KMS-11 (cell line): ENCODE measurements around the gene EVC.

ENCODE experiments used
- H2AFZ ChIP-seq: fragments of 200-600 bp; sonication (generic); 2 replicates; pipeline ENCODE4 v1.6.1; 2016; ENCODE audit warnings: antibody characterized with exemption, mixed run types, low read depth
- H3K27ac ChIP-seq: fragments of 200-600 bp; sonication (generic); 2 replicates; pipeline ENCODE4 v1.6.1; 2016; ENCODE audit warnings: mild to moderate bottlenecking, mixed run types
- H3K27me3 ChIP-seq: fragments of 200-600 bp; sonication (generic); 2 replicates; pipeline ENCODE4 v1.6.1; 2017; ENCODE audit warnings: mild to moderate bottlenecking, low read depth, mixed run types, moderate library complexity; ENCODE audit not compliant: insufficient read depth
- H3K36me3 ChIP-seq: fragments of 200-600 bp; sonication (generic); 2 replicates; pipeline ENCODE4 v1.6.1; 2017; ENCODE audit warnings: mild to moderate bottlenecking, mixed run types; ENCODE audit not compliant: insufficient read depth
- H3K4me1 ChIP-seq: fragments of 200-600 bp; sonication (generic); 2 replicates; pipeline ENCODE4 v1.6.1; 2016; ENCODE audit warnings: mild to moderate bottlenecking, low read depth, mixed run types; ENCODE audit not compliant: poor library complexity, severe bottlenecking
- H3K4me2 ChIP-seq: fragments of 200-600 bp; sonication (generic); 2 replicates; pipeline ENCODE4 v1.7.0; 2016; ENCODE audit warnings: mild to moderate bottlenecking, mixed run types
- H3K4me3 ChIP-seq: fragments of 200-600 bp; sonication (generic); IDR thresholded peaks from 2 replicates; pipeline ENCODE4 v1.6.1; 2017; ENCODE audit warnings: low read depth, low read length, mixed read lengths; ENCODE audit not compliant: insufficient read depth
- H3K79me2 ChIP-seq: fragments of 200-600 bp; sonication (generic); 2 replicates; pipeline ENCODE4 v1.6.1; 2016; ENCODE audit warnings: low read depth, mixed run types; ENCODE audit not compliant: insufficient read depth
- H3K9ac ChIP-seq: fragments of 200-600 bp; sonication (generic); 2 replicates; pipeline ENCODE4 v1.6.1; 2016; ENCODE audit warnings: mild to moderate bottlenecking, mixed run types
- H4K20me1 ChIP-seq: fragments of 200-600 bp; sonication (generic); 2 replicates; pipeline ENCODE4 v1.6.1; 2016; ENCODE audit warnings: mild to moderate bottlenecking, mixed run types; ENCODE audit not compliant: insufficient read depth
- CTCF ChIP-seq: fragments of 200-600 bp; sonication (generic); conservative IDR thresholded peaks from 2 replicates; pipeline ENCODE4 v1.6.1; 2017; ENCODE audit warnings: low read depth, mild to moderate bottlenecking, antibody characterized with exemption, low read length, moderate library complexity, mixed read lengths

Gene EVC

GRCh38 chr4:5804656-5805055 is 93.7 kb downstream of the EVC start:
- Histone ChIP-seq H3K36me3 (no peaks in the 10 kb centered on the region), H4K20me1 (no peaks in the 10 kb centered on the region), H3K4me3 (no peak overlapping the region), H3K4me1 (no peaks in the 10 kb centered on the region), H2AFZ (no peak overlapping the region), H3K4me2 (no peak overlapping the region), H3K9ac (no peak overlapping the region), H3K27me3 (no peaks in the 10 kb centered on the region), H3K79me2 (no peaks in the 10 kb centered on the region), H3K27ac (no peak overlapping the region)
- TF ChIP-seq CTCF, result no peak

GRCh38 chr4:5805270-5805669 is 94.3 kb downstream of the EVC start:
- no peak overlapping the region for H3K4me3 ChIP-seq
- no peak for TF ChIP-seq CTCF
- H2AFZ ChIP-seq, result no peak overlapping the region
- no peak overlapping the region for H3K4me2 ChIP-seq
- H3K36me3 ChIP-seq, result no peaks in the 10 kb centered on the region
- no peaks in the 10 kb centered on the region for H3K27me3 ChIP-seq
- no peaks in the 10 kb centered on the region for H4K20me1 ChIP-seq
- H3K27ac ChIP-seq, result no peak overlapping the region
- no peaks in the 10 kb centered on the region for H3K4me1 ChIP-seq
- H3K9ac ChIP-seq, result no peak overlapping the region
- H3K79me2 ChIP-seq, result no peaks in the 10 kb centered on the region

GRCh38 chr4:5808081-5808741 is 97.2 kb downstream of the EVC start:
- H3K27me3 ChIP-seq, result no peaks in the 10 kb centered on the region
- no peak overlapping the region for H3K27ac ChIP-seq
- no peak overlapping the region for H3K9ac ChIP-seq
- H3K79me2 ChIP-seq, result no peaks in the 10 kb centered on the region
- no peak overlapping the region for H3K4me3 ChIP-seq
- H3K4me2 ChIP-seq, result no peak overlapping the region
- no peak for TF ChIP-seq CTCF
- no peaks in the 10 kb centered on the region for H4K20me1 ChIP-seq
- no peaks in the 10 kb centered on the region for H3K4me1 ChIP-seq
- no peaks in the 10 kb centered on the region for H3K36me3 ChIP-seq
- no peak overlapping the region for H2AFZ ChIP-seq

GRCh38 chr4:5809216-5809776 is 98.3 kb downstream of the EVC start:
- H3K27ac ChIP-seq, result no peak overlapping the region
- H2AFZ ChIP-seq, result no peak overlapping the region
- H4K20me1 ChIP-seq, result no peaks in the 10 kb centered on the region
- H3K4me3 ChIP-seq, result no peak overlapping the region
- no peaks in the 10 kb centered on the region for H3K4me1 ChIP-seq
- H3K79me2 ChIP-seq, result no peaks in the 10 kb centered on the region
- no peak overlapping the region for H3K9ac ChIP-seq
- no peaks in the 10 kb centered on the region for H3K36me3 ChIP-seq
- TF ChIP-seq CTCF, result no peak
- H3K4me2 ChIP-seq, result no peak overlapping the region
- H3K27me3 ChIP-seq, result no peaks in the 10 kb centered on the region
